A549 (cell line): ENCODE results near the gene MCM3. TPM values are rescaled to one million over a fixed set of nuclear protein-coding genes. Genes with fewer than 3 reads are reported as not detected.

Source experiments
- ATAC-seq, 2 experiments: fragments of 200-7000 bp in 1 of 2; fragments of >200 bp in 1 of 2; cut with Nextera tagmentation in 1 of 2; cut with Tn5 transposase in 1 of 2; 3 replicates each; pipeline versions ENCODE4 v1.8.0 to v1.9.1; 2018 to 2020; ENCODE audit warnings: mild to moderate bottlenecking in 1 of 2, moderate library complexity in 1 of 2
- CTCF ChIA-PET: fragments of 300-600 bp; sonication (Branson Sonifier 250); formaldehyde crosslinking; extraction: SDS; loops from one replicate; lab custom pipeline; 2021; ENCODE audit warnings: antibody characterized with exemption, inconsistent platforms; lab: Yijun Ruan, JAX
- POLR2A ChIA-PET: fragments of 350-600 bp; formaldehyde crosslinking; extraction: SDS; loops from one replicate; lab custom pipeline; 2021; ENCODE audit warnings: antibody characterized with exemption, inconsistent platforms; lab: Yijun Ruan, JAX
- DNase-seq, 2 experiments: peaks; one replicate each; pipeline versions ENCODE4 v3.0.0 to v3.0.0-alpha.2; 2011 to 2016; ENCODE audit warnings: low read depth in 1 of 2, low spot score in 1 of 2
- FAIRE-seq: peaks from 2 replicates; lab custom pipeline; 2011; peaks lifted over from hg19 to GRCh38; lab: Jason Lieb, UNC
- H3K27ac ChIP-seq, 2 experiments: fragments of >200 bp; sonication (Bioruptor Twin); formaldehyde crosslinking; 3 replicates each; pipeline ENCODE4 v1.5.1; 2016 to 2017
- H3K4me1 ChIP-seq: fragments of >200 bp; sonication (Bioruptor Twin); formaldehyde crosslinking; 3 replicates; pipeline ENCODE4 v1.6.1; 2016
- H3K4me2 ChIP-seq: fragments of >200 bp; sonication (Bioruptor Twin); formaldehyde crosslinking; 3 replicates; pipeline ENCODE4 v1.6.1; 2016
- H3K4me3 ChIP-seq: fragments of >200 bp; sonication (Bioruptor Twin); formaldehyde crosslinking; 3 replicates; pipeline ENCODE4 v1.5.1; 2016
- H3K9me3 ChIP-seq: fragments of >200 bp; sonication (Bioruptor Twin); formaldehyde crosslinking; 3 replicates; pipeline ENCODE4 v1.6.1; 2016
- ATOH8 ChIP-seq: fragments of 250-450 bp; sonication (Bioruptor Pico); IDR thresholded peaks from 2 replicates; pipeline ENCODE4 v1.5.0; 2020; ENCODE audit warnings: low read depth, mild to moderate bottlenecking, moderate library complexity
- BHLHE40 ChIP-seq: IDR thresholded peaks from 2 replicates; pipeline ENCODE4 v1.6.1; 2012; ENCODE audit warnings: low read depth, low read length, inconsistent platforms
- CEBPB ChIP-seq, 2 experiments: fragments of >200 bp in 1 of 2; sonication (Bioruptor Twin) in 1 of 2; formaldehyde crosslinking in 1 of 2; IDR thresholded peaks; 2 replicates each; pipeline ENCODE4 v1.6.1; 2012 to 2016
- CHD4 ChIP-seq: fragments of 200-600 bp; sonication (generic); IDR thresholded peaks from 2 replicates; pipeline ENCODE4 v1.6.1; 2016; ENCODE audit warnings: antibody characterized with exemption, mild to moderate bottlenecking, borderline replicate concordance
- ELK1 ChIP-seq: fragments of 150-350 bp; IDR thresholded peaks from 2 replicates; pipeline ENCODE4 v1.6.1; 2014; ENCODE audit warnings: low read depth, mild to moderate bottlenecking, low read length
- GATA3 ChIP-seq: IDR thresholded peaks from 2 replicates; pipeline ENCODE4 v1.6.1; 2012; ENCODE audit warnings: borderline replicate concordance
- HDAC2 ChIP-seq: fragments of 200-600 bp; sonication (generic); IDR thresholded peaks from 2 replicates; pipeline ENCODE4 v1.6.1; 2016
- HMGXB4 ChIP-seq: fragments of 250-450 bp; sonication (Bioruptor Pico); IDR thresholded peaks from 2 replicates; pipeline ENCODE4 v1.5.0; 2021; ENCODE audit warnings: mild to moderate bottlenecking, moderate library complexity, borderline replicate concordance
- KDM5A ChIP-seq: fragments of 200-600 bp; sonication (generic); IDR thresholded peaks from 2 replicates; pipeline ENCODE4 v1.6.1; 2016; ENCODE audit warnings: antibody characterized with exemption, mild to moderate bottlenecking
- MAFK ChIP-seq: fragments of 450-650 bp; IDR thresholded peaks from 2 replicates; pipeline ENCODE4 v1.6.1; 2014; ENCODE audit not compliant: partially characterized antibody
- PBX3 ChIP-seq: IDR thresholded peaks from 2 replicates; pipeline ENCODE4 v1.6.1; 2012
- PHF8 ChIP-seq: fragments of 200-600 bp; sonication (generic); IDR thresholded peaks from 2 replicates; pipeline ENCODE4 v1.6.1; 2016; ENCODE audit warnings: low read depth, mild to moderate bottlenecking, antibody characterized with exemption, moderate library complexity, borderline replicate concordance
- POLR2AphosphoS2 ChIP-seq: conservative IDR thresholded peaks from 2 replicates; pipeline ENCODE4 v1.6.1; 2012; ENCODE audit warnings: low read length, improper control_type of control experiment, inconsistent platforms
- RARB ChIP-seq: fragments of 250-450 bp; sonication (Bioruptor Pico); IDR thresholded peaks from 2 replicates; pipeline ENCODE4 v1.8.0; 2021; ENCODE audit warnings: mild to moderate bottlenecking, moderate library complexity
- RCOR1 ChIP-seq: fragments of 150-350 bp; IDR thresholded peaks from 2 replicates; pipeline ENCODE4 v1.6.1; 2014; ENCODE audit warnings: antibody characterized with exemption, low read length, low read depth
- RNF2 ChIP-seq: fragments of 200-600 bp; sonication (generic); IDR thresholded peaks from 2 replicates; pipeline ENCODE4 v1.6.1; 2016; ENCODE audit warnings: low read depth, mild to moderate bottlenecking, antibody characterized with exemption, moderate library complexity, borderline replicate concordance
- SREBF2 ChIP-seq: fragments of 450-650 bp; IDR thresholded peaks from 2 replicates; pipeline ENCODE4 v1.6.1; 2014; ENCODE audit warnings: mild to moderate bottlenecking, moderate library complexity
- TFCP2L1 ChIP-seq: fragments of 250-450 bp; sonication (Bioruptor Pico); IDR thresholded peaks from 2 replicates; pipeline ENCODE4 v1.5.0; 2021; ENCODE audit warnings: mild to moderate bottlenecking
- USF2 ChIP-seq: fragments of 450-650 bp; IDR thresholded peaks from 2 replicates; pipeline ENCODE4 v1.6.1; 2014; ENCODE audit warnings: antibody characterized with exemption
- WGBS: methylation state at CpG from one replicate; pipeline ENCODE4 v1.1.6; 2017; ENCODE audit errors: missing lambda C conversion rate; 5-methylcytosine and 5-hydroxymethylcytosine counted together
- polyA plus RNA-seq, 4 experiments: library from polyadenylated mRNA; depleted of rRNA in 3 of 4; stranded (reverse); fragments of >200 nt; fragmentation: RNase III in 1 of 4; extraction: RNeasy Plus Mini Kit Qiagen cat#74134 plus additional on column Dnase treatment in 1 of 4; gene quantifications; 2 replicates in 3 of 4; 3 replicates in 1 of 4; pipeline ENCODE4 v1.2.3, GENCODE V29; 2011 to 2017

The MCM3 gene
- polyA plus RNA-seq, 2 of the 4 experiments (the other 2 are of a cell fraction), result 101 to 111 TPM

GRCh38 chr6:52301326-52301725 lies 16.8 kb upstream of the MCM3 start:
- no peak overlapping the region for H3K4me2 ChIP-seq
- H3K4me1 ChIP-seq, result no peaks in the 10 kb centered on the region
- POLR2A ChIA-PET, result no interaction called here
- ATAC-seq, result no peak
- 12% methylated on average over 1 of the region's 1 CpG for WGBS
- H3K27ac ChIP-seq, result no peak overlapping the region
- CTCF ChIA-PET, result no interaction called here
- TF ChIP-seq RCOR1, result no peak
- TF ChIP-seq GATA3, result no peak
- no peak for TF ChIP-seq PHF8
- TF ChIP-seq RNF2, result no peak
- TF ChIP-seq BHLHE40, result no peak
- TF ChIP-seq ATOH8 (CRISPR knock-in tag), result no peak
- TF ChIP-seq HDAC2, result no peak
- no peak for TF ChIP-seq USF2
- no peak for TF ChIP-seq CEBPB (IDR thresholded peaks at IDR 0.05)
- TF ChIP-seq POLR2AphosphoS2, result no peak
- TF ChIP-seq TFCP2L1 (CRISPR knock-in tag), result no peak
- no peak overlapping the region for H3K4me3 ChIP-seq
- DNase-seq, result no peak
- no peak for FAIRE-seq
- H3K9me3 ChIP-seq, result no peaks in the 10 kb centered on the region

- ChIA-PET CTCF (no interaction called here), POLR2A (no interaction called here)
- Histone ChIP-seq H3K4me1 (no peaks in the 10 kb centered on the region), H3K4me2 (no peak overlapping the region), H3K4me3 (no peak overlapping the region), H3K27ac (no peak overlapping the region), H3K9me3 (no peaks in the 10 kb centered on the region)
- no peak for FAIRE-seq
- DNase-seq, result no peak
- 88% methylated on average over 2 of the region's 2 CpGs for WGBS
- no peak for ATAC-seq
- TF ChIP-seq ELK1, result no peak
- TF ChIP-seq CHD4, result no peak
- no peak for TF ChIP-seq KDM5A
- no peak for TF ChIP-seq PBX3
- TF ChIP-seq HMGXB4 (CRISPR knock-in tag), result no peak
- TF ChIP-seq MAFK, result peak; percentile 76
- TF ChIP-seq SREBF2, result no peak
Observed at GRCh38 chr6:52300489-52300931, 16.0 kb upstream of the MCM3 start.

GRCh38 chr6:52299653-52300052 lies 15.1 kb upstream of the MCM3 start:
- 83% methylated on average over 2 of the region's 3 CpGs for WGBS
- TF ChIP-seq RARB, result no peak
- Histone ChIP-seq H3K4me3 (no peak overlapping the region), H3K9me3 (no peaks in the 10 kb centered on the region), H3K27ac (no peak overlapping the region), H3K4me2 (no peak overlapping the region), H3K4me1 (no peaks in the 10 kb centered on the region)
- ChIA-PET CTCF (no interaction called here), POLR2A (no interaction called here)
- ATAC-seq (no peak), FAIRE-seq (no peak), DNase-seq (no peak)
